GM06990 (cell line): Measurements from ENCODE around the gene RBM6.
"Not testable (repeated sequence)": the region's sequence is repeated elsewhere in the genome, so short reads cannot be mapped to it uniquely, and the experiment has no call there.

Experiments used
- DNase-seq: peaks from one replicate; pipeline ENCODE4 v3.0.0-alpha.2; 2011; ENCODE audit not compliant: insufficient read length; ENCODE audit errors: extremely low read depth
- H3K27me3 ChIP-seq: replicated peaks from 2 replicates; pipeline ENCODE4 v1.6.0; 2011; ENCODE audit warnings: low read length; ENCODE audit not compliant: control insufficient read depth, insufficient read depth
- H3K36me3 ChIP-seq: 2 replicates; pipeline ENCODE4 v1.5.1; 2011; ENCODE audit warnings: low read length; ENCODE audit not compliant: control insufficient read depth, insufficient read depth
- H3K4me3 ChIP-seq: replicated peaks from 2 replicates; pipeline ENCODE4 v1.5.1; 2011; ENCODE audit warnings: low read depth, mild to moderate bottlenecking, control low read depth, low read length
- TF ChIP-seq, protein P1 (sequence below): IDR thresholded peaks from 2 replicates; pipeline ENCODE4 v1.5.1; 2011; ENCODE audit warnings: low read length, control low read depth, mild to moderate bottlenecking, inconsistent platforms; ENCODE audit not compliant: insufficient read depth, poor library complexity, severe bottlenecking

The RBM6 gene

GRCh38 chr3:50068134-50068533, 128.2 kb downstream of the RBM6 start:
- Histone ChIP-seq H3K36me3 (peaks cover 32% of the 10 kb centered on the region), H3K27me3 (no peaks in the 10 kb centered on the region), H3K4me3 (no peak overlapping the region)
- DNase-seq = no peak
- TF ChIP-seq, protein P1, sequence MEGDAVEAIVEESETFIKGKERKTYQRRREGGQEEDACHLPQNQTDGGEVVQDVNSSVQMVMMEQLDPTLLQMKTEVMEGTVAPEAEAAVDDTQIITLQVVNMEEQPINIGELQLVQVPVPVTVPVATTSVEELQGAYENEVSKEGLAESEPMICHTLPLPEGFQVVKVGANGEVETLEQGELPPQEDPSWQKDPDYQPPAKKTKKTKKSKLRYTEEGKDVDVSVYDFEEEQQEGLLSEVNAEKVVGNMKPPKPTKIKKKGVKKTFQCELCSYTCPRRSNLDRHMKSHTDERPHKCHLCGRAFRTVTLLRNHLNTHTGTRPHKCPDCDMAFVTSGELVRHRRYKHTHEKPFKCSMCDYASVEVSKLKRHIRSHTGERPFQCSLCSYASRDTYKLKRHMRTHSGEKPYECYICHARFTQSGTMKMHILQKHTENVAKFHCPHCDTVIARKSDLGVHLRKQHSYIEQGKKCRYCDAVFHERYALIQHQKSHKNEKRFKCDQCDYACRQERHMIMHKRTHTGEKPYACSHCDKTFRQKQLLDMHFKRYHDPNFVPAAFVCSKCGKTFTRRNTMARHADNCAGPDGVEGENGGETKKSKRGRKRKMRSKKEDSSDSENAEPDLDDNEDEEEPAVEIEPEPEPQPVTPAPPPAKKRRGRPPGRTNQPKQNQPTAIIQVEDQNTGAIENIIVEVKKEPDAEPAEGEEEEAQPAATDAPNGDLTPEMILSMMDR = no peak

GRCh38 chr3:50078091-50078490, 138.1 kb downstream of the RBM6 start:
- Histone ChIP-seq H3K36me3 (peaks cover 11% of the 10 kb centered on the region), H3K4me3 (no peak overlapping the region), H3K27me3 (no peaks in the 10 kb centered on the region)
- TF ChIP-seq, protein P1 = no peak
- DNase-seq = no peak

- no peaks in the 10 kb centered on the region for H3K27me3 ChIP-seq
- no peak overlapping the region for H3K4me3 ChIP-seq
- peaks cover 7% of the 10 kb centered on the region for H3K36me3 ChIP-seq
- DNase-seq = no peak
- TF ChIP-seq, protein P1 = no peak
Measured at GRCh38 chr3:50078622-50079021, 138.7 kb downstream of the RBM6 start.

- not testable (repeated sequence) for DNase-seq, H3K36me3 ChIP-seq, H3K4me3 ChIP-seq, H3K27me3 ChIP-seq
Measured at GRCh38 chr3:50084951-50085350, 145.0 kb downstream of the RBM6 start.

- peak; percentile 87 for DNase-seq
- Histone ChIP-seq H3K4me3 (peak within 1 kb of the TSS; percentile 88), H3K27me3 (no peaks in the 10 kb centered on the region), H3K36me3 (peaks cover 14% of the 10 kb centered on the region)
- TF ChIP-seq, protein P1 = no peak
Measured at GRCh38 chr3:50088725-50089608, 149.0 kb downstream of the RBM6 start, which contains the start of gene RBM5. TSS of gene RBM5 (plus strand) at chr3:50088919. CDS start at chr3:50090435, 1,516 bp downstream.

DNA sequence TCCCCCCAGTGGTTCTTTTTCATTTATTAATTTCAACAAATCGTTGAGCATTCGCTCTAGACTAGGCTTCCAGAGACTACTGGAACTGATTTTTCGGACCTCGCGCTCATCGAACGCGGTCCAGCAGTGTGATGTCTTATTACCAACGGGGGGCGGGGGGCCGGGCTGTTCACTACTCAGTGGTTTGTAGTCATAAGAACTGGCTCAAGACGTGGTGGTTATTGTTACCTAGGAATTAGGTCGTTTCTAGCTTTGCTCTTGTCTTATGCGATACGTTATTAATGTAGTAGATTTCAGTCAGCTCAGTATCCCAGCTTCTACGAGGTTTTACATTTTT, 149.6 kb downstream of the RBM6 start:
- no peaks in the 10 kb centered on the region for H3K27me3 ChIP-seq
- TF ChIP-seq, protein P1 = no peak
- DNase-seq = no peak
- peak overlapping the region; percentile 88 for H3K4me3 ChIP-seq
- H3K36me3 ChIP-seq = peaks cover 16% of the 10 kb centered on the region
